H1 (cell line): Measurements from ENCODE around the gene TAS2R13.

Experiments
- CTCF ChIP-seq, 3 experiments: IDR thresholded peaks; 1 replicate in 2 of 3; 2 replicates in 1 of 3; pipeline versions ENCODE4 v1.5.1 to v1.6.1; 2011; ENCODE audit warnings: low read length in 3 of 3, mild to moderate bottlenecking in 3 of 3, inconsistent platforms in 2 of 3, low read depth in 1 of 3, moderate library complexity in 1 of 3; ENCODE audit not compliant: insufficient read depth in 1 of 3; ENCODE audit errors: control extremely low read depth in 1 of 3
- EGR1 ChIP-seq: IDR thresholded peaks from 2 replicates; pipeline ENCODE4 v1.6.1; 2011; ENCODE audit warnings: low read depth, low read length, borderline replicate concordance
- MAFK ChIP-seq: IDR thresholded peaks from 2 replicates; pipeline ENCODE4 v1.6.1; 2012; ENCODE audit warnings: low read depth, mild to moderate bottlenecking, improper control_type of control experiment, low read length
- TBP ChIP-seq: IDR thresholded peaks from 2 replicates; pipeline ENCODE4 v1.6.1; 2011; ENCODE audit warnings: low read depth, low read length, improper control_type of control experiment

GRCh38 chr12:10884086-10884725 is 25.2 kb downstream of the TAS2R13 start, which contains the start of gene PRH1:
- no peak for TF ChIP-seq CTCF (IDR thresholded peaks at IDR 0.05; ENCODE audit: control extremely low read depth in 1 of 3, insufficient read depth in 1 of 3, low read depth in 1 of 3, low read length in 3 of 3)
- TF ChIP-seq MAFK: no peak
- TF ChIP-seq TBP: no peak
- TF ChIP-seq EGR1: no peak
